ENCODE measurements around the gene LRP8. TPM values are rescaled to one million over a fixed set of nuclear protein-coding genes. Genes with fewer than 3 reads are reported as not detected.

The LRP8 gene
- total RNA-seq, 2 experiments from 2014 or later, result 65.1 to 82.5 TPM

- peak within 1 kb of the TSS; percentile 97 for H3K27ac Mint-ChIP-seq
- DNase-seq, result peak; percentile 97
- H3K4me3 Mint-ChIP-seq, result peak within 1 kb of the TSS; percentile 89
- no peaks in the 10 kb centered on the region for H3K27me3 Mint-ChIP-seq
- ATAC-seq, result peak; percentile 99
- H3K36me3 Mint-ChIP-seq, result peaks cover 12% of the 10 kb centered on the region
- CTCF ChIA-PET, result interaction anchor here (1.0 to 1.7 kb wide), 2 partner anchors 11 to 20 kb away, joined by 3 to 15 read pairs; no protein-coding TSS in a partner anchor
- H3K4me1 Mint-ChIP-seq, result peaks cover 27% of the 10 kb centered on the region
- H3K9me3 Mint-ChIP-seq (ENCODE audit: low read depth), result no peaks in the 10 kb centered on the region
Observed at GRCh38 chr1:53196485-53197290, 131.2 kb downstream of the LRP8 start, which contains the start of gene CPT2. CPT2 (plus strand) TSS chr1:53196824; CDS start chr1:53196944, 120 bp downstream.

- peaks cover 10% of the 10 kb centered on the region for H3K36me3 Mint-ChIP-seq
- H3K27ac Mint-ChIP-seq, result peak overlapping the region; percentile 87
- H3K27me3 Mint-ChIP-seq, result no peaks in the 10 kb centered on the region
- H3K4me1 Mint-ChIP-seq, result peaks cover 27% of the 10 kb centered on the region
- ATAC-seq, result peak; percentile 3
- peak overlapping the region; percentile 89 for H3K4me3 Mint-ChIP-seq
- no peaks in the 10 kb centered on the region for H3K9me3 Mint-ChIP-seq (ENCODE audit: low read depth)
- DNase-seq, result no peak
- CTCF ChIA-PET, result interaction anchor here (1.7 kb wide), 1 partner anchor 10 kb away, joined by 15 read pairs; no protein-coding TSS in a partner anchor
Observed at GRCh38 chr1:53196017-53196484, 131.8 kb downstream of the LRP8 start.

GRCh38 chr1:53195246-53196016 is 132.4 kb downstream of the LRP8 start:
- DNase-seq, result no peak
- Mint-ChIP-seq H3K27me3 (peaks cover 3% of the 10 kb centered on the region), H3K9me3 (ENCODE audit: low read depth) (no peaks in the 10 kb centered on the region), H3K27ac (peak overlapping the region; percentile 67), H3K4me1 (peaks cover 27% of the 10 kb centered on the region), H3K4me3 (no peak overlapping the region), H3K36me3 (peaks cover 7% of the 10 kb centered on the region)
- CTCF ChIA-PET, result interaction anchor here (1.2 to 1.7 kb wide), 4 partner anchors 10 to 25 kb away, joined by 3 to 15 read pairs (median 8); no protein-coding TSS in a partner anchor
- no peak for ATAC-seq

Other genes starting within 250 kb of the LRP8 start
- gene SLC1A7, start 185.4 kb downstream of the LRP8 start, total RNA-seq, result not detected
- gene CPT2, start 131.2 kb downstream of the LRP8 start, total RNA-seq, result 10 to 100 TPM; 11.5 to 13.5 TPM
- 10 to 100 TPM; 41.4 to 48.2 TPM for gene CZIB, start 107.4 kb downstream of the LRP8 start, total RNA-seq
- 10 to 100 TPM; 72.9 to 80.1 TPM for gene MAGOH, start 89.6 kb downstream of the LRP8 start, total RNA-seq
- not detected for gene DMRTB1, start 131.3 kb upstream of the LRP8 start, total RNA-seq